Measurements from ENCODE around the gene IL1RAP.

DNA sequence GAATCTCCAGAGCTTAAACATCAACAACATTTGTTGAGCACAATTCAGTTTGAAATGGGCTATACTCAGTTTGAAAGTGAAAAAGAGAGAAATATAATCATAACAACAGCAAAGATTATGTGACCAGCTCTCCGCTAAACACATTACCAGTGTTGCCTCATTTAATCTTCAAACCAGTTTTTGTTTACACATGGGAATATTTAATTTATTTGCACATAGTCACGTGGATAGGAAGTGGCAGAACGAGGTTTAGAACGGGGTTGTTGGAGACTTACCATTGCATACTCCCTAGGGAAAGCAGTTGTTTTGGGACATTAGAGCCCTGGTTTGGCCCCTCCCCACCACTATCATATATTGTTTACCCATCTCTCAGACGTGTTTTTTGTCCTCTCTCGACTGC, 77.2 kb downstream of the IL1RAP start:
- TF ChIP-seq ESRRG (CRISPR knock-in tag; IDR thresholded peaks at IDR 0.05), result no peak
- TF ChIP-seq ZFP30 (CRISPR knock-in tag; IDR thresholded peaks at IDR 0.05), result no peak
- no peak for TF ChIP-seq ARNTL (CRISPR knock-in tag; IDR thresholded peaks at IDR 0.05; ENCODE audit: borderline replicate concordance, low read depth)
- TF ChIP-seq ZNF70 (CRISPR knock-in tag; IDR thresholded peaks at IDR 0.05), result no peak

Measured in SK-N-SH treated with all-trans-retinoic acid at 6 μM for 48 hours (cell line).